GM19438 (cell line): ENCODE results near the gene SZT2.

Experiments
- ATAC-seq: cut with Tn5 transposase; IDR thresholded peaks from one replicate; pipeline ENCODE4 v1.9.1; 2021; ENCODE audit warnings: low read depth; ENCODE audit not compliant: unreplicated experiment

Gene SZT2

GRCh38 chr1:43421976-43422750 is 32.5 kb downstream of the SZT2 start:
- no peak for ATAC-seq

DNA sequence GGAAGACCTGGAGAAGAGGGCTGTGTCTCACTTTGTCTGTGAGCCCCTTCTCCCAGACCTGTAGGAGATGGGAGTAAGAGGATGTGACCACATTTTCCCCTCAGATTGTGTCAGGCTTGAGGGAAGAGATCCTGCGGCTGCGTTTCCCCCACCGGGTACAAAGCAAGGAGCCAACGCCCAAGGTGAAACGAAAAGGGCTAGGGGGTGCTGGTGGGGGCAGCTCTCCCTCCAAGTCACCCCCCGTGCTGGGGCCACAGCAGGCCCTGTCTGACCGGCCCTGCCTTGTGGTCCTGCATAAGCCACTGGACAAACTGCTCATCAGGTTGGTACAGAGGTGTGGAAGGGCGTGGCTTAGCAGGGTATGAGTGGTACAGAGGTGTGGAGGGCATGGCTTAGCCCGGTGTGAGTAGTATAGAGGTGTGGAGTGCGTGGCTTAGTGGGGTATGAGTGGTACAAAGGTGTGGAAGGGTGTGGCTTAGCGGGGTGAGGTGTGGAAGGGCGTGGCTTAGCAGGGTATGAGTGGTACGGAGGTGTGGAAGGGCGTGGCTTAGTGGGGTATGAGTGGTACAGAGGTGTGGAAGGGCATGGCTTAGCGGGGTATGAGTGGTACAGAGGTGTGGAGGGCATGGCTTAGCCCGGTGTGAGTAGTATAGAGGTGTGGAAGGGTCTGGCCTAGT is 33.4 kb downstream of the SZT2 start:
- no peak for ATAC-seq

- ATAC-seq, result no peak
Observed at GRCh38 chr1:43423672-43424550, 34.2 kb downstream of the SZT2 start.

- no peak for ATAC-seq
Observed at GRCh38 chr1:43425045-43425444, 35.3 kb downstream of the SZT2 start.

DNA sequence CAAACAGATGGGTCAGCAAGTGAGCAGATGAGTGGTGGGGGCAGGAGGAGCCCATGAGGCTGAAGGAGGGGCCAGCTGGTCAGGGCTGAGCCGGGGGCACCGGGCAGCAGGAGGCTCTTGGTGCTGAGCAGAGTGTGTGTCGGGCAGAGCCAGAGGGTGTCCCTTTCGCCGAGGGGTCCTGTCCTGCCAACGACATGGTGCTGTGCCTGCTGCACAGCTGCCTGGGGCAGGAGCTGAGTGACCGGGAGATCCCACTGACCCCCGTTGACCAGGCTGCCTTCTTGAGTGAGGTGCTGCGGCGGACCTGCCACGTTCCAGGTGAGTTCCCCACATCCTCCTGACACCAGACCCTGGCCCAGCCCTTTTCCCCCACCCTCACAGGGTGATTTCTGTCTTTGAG is 36.5 kb downstream of the SZT2 start:
- ATAC-seq, result no peak

DNA sequence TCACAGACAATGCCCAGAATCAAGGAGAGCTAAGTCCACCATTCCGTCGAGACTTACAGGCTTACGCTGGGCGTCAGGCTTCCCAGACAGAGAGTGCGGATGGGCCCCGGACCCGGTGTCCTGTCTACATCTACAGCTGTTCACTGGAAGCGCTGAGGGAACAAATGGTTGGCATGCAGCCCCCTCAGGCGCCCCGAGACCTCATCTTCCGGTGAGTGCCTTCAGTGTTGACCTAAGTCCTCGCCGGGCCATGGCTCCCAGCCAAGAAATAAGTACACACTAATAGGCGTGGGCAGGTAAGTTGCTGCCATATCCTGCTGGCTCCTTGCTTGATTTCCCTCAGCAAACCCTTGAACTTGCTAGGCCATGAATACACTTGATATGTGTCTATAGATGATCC is 37.8 kb downstream of the SZT2 start:
- no peak for ATAC-seq

- ATAC-seq, result no peak
Observed at GRCh38 chr1:43427941-43428340, 38.2 kb downstream of the SZT2 start.

GRCh38 chr1:43430831-43431230 is 41.1 kb downstream of the SZT2 start:
- ATAC-seq, result no peak

DNA sequence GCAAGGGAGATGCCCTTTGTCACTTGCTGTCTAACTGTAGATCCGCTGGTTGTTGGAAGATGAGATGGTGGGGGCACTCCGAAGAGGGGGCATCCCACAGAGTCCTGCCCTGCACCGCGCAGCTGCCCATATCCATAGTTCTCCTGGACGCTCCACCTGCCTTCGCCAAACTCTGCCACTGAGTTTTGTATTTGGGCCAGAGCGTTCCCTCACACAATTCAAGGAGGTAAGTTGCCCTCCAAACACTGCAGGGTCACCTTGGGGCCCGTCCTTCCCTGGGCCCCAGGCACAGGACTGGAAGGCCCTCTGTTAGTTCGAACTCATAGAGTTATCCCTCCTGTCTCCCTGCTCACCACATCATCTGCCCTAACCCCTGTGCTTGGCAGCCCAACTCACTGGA is 42.0 kb downstream of the SZT2 start:
- ATAC-seq, result no peak

GRCh38 chr1:43432171-43432860 is 42.6 kb downstream of the SZT2 start:
- no peak for ATAC-seq

DNA sequence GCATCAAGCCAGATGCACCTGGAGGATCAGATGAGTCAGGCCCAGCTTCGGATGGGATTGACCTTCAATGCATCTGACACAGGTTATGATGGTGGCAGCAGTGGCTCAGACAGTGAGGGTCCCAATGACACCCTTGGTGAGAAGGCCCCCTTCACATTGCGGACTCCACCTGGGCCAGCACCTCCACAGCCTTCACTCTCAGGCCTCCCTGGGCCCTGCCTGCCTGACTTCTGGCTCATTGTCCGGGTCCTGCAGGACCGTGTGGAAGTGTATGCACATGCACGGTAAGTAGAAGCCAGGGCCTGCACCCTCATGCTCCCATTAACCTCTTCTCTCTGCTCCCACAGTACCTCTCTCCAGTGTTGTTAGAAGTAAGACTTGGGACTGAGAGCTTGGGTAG is 43.2 kb downstream of the SZT2 start:
- ATAC-seq, result no peak

DNA sequence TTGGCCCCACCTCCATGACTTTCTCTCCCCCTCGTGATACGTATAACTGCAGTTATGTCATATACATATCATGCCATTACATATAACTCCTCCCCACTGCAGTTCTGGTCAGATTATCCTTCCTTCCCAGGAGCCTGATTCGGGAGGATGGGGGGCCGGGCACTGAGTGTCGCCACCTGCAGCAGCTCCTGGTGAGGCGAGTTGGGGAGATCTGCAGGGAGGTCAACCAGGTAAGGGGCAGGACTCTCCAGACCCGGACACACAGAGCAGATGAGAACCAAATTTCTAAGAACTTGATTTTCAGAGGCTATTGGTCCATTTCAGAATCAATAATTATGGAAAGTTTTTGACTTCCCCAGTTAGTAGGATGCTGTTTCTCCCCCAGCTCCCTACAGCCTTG is 44.6 kb downstream of the SZT2 start:
- no peak for ATAC-seq

GRCh38 chr1:43435146-43436145 is 45.7 kb downstream of the SZT2 start:
- ATAC-seq, result no peak

DNA sequence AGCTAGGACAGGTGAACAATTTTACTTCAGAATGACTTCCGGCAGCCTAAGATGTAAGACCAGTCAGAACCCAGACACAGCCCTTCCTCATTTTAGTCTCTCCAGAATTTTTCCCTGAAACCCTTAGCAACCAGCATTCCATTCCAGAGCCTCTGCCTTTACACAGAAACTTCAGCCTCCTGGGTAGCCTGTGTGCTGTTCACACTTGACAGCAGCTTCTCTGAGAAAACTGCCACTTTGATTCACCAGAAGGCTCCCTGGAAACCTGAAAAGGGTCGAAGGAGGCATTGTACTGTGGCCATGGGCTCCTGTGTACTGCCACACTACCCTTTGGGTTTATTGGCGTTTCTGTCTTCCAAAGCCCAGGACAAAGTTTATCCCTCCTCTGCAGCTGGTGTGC is 46.7 kb downstream of the SZT2 start:
- no peak for ATAC-seq

- ATAC-seq, result no peak
Observed at GRCh38 chr1:43437031-43437973, 47.6 kb downstream of the SZT2 start.

DNA sequence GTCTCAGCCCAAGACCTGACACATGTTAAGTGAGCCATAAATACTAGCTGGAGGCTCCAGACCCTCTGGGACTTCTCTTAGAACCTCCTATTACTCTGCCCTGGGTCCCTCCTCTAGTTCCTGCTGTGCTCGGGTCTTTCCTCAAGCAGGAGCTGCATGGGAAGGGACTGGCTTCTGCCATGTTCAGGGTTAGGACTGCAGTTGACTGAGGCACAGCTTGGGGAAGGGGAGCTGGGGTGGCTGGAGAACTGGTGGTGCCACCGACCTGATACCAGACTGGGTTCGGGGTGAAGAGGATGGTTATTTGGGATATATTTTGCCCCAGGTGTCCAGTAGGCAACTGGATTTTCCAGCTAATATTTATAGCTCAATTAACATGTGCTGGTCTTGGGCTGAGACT is 48.3 kb downstream of the SZT2 start:
- no peak for ATAC-seq

DNA sequence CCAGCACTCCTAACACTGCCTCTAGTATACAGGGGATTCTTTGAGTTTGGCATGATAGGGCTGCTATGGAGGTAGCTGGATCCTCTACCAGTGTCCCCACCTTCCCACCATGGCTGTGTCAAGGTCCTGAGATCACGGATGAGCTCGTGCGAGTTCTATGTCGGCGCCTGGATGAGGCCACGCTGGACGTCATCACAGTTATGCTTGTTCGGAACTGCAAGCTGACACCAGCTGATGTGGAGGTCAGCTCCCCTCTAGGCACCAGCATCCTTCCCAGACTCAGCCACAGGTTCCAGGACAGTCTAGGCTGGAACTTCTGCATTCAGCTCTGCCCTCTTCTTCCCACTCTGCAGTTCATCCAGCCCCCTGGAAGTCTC is 48.9 kb downstream of the SZT2 start:
- no peak for ATAC-seq

- ATAC-seq, result no peak
Observed at GRCh38 chr1:43438953-43439581, 49.4 kb downstream of the SZT2 start.
